HepG2 (cell line): Measurements from ENCODE around the gene ADGRG6. TPM values are rescaled to one million over a fixed set of nuclear protein-coding genes. Genes with fewer than 3 reads are reported as not detected.
A peak's percentile ranks its signal among the peaks of the same experiment; 100 is the strongest.

Experiments
- DNMT1 ChIP-seq: sonication (generic); formaldehyde crosslinking; IDR thresholded peaks from 2 replicates; pipeline ENCODE4 v1.5.1; 2020; ENCODE audit warnings: mild to moderate bottlenecking, missing genetic modification reagents
- HOXA7 ChIP-seq: sonication (generic); formaldehyde crosslinking; IDR thresholded peaks from 2 replicates; pipeline ENCODE4 v1.8.1; 2022; ENCODE audit warnings: mild to moderate bottlenecking, missing genetic modification reagents, moderate library complexity
- KAT8 ChIP-seq: IDR thresholded peaks from 2 replicates; pipeline ENCODE4 v1.6.1; 2016; ENCODE audit warnings: missing genetic modification reagents, missing compliant biosample characterization
- RAD21 ChIP-seq: fragments of 450-650 bp; formaldehyde crosslinking; IDR thresholded peaks from 2 replicates; pipeline ENCODE4 v1.5.0; 2020; ENCODE audit warnings: mild to moderate bottlenecking
- SKI ChIP-seq: fragments of 450-650 bp; IDR thresholded peaks from one replicate; pipeline ENCODE4 v1.6.1; 2018; ENCODE audit warnings: mild to moderate bottlenecking; ENCODE audit not compliant: partially characterized antibody
- SNAPC2 ChIP-seq: sonication (generic); formaldehyde crosslinking; IDR thresholded peaks from 2 replicates; pipeline ENCODE4 v1.8.1; 2022; ENCODE audit warnings: mild to moderate bottlenecking, missing genetic modification reagents
- SNAPC4 ChIP-seq: sonication (generic); formaldehyde crosslinking; IDR thresholded peaks from 2 replicates; pipeline ENCODE4 v1.4.0; 2020; ENCODE audit warnings: mild to moderate bottlenecking, missing genetic modification reagents
- SOX6 ChIP-seq, 2 experiments: fragments of 450-650 bp in 1 of 2; sonication (generic) in 1 of 2; formaldehyde crosslinking in 1 of 2; IDR thresholded peaks; 2 replicates each; pipeline versions ENCODE4 v1.4.0 to v1.6.1; 2017 to 2020; ENCODE audit warnings: antibody characterized with exemption in 1 of 2, mild to moderate bottlenecking in 1 of 2, missing genetic modification reagents in 1 of 2
- SP4 ChIP-seq: sonication (generic); formaldehyde crosslinking; IDR thresholded peaks from 2 replicates; pipeline ENCODE4 v1.8.1; 2023; ENCODE audit warnings: mild to moderate bottlenecking, missing genetic modification reagents
- TAF1 ChIP-seq: sonication (generic); formaldehyde crosslinking; IDR thresholded peaks from 2 replicates; pipeline ENCODE4 v1.4.0; 2020; ENCODE audit warnings: missing genetic modification reagents
- UBTF ChIP-seq: sonication (generic); formaldehyde crosslinking; IDR thresholded peaks from 2 replicates; pipeline ENCODE4 v1.4.0; 2020; ENCODE audit warnings: mild to moderate bottlenecking, missing genetic modification reagents
- WIZ ChIP-seq: sonication (generic); formaldehyde crosslinking; IDR thresholded peaks from 2 replicates; pipeline ENCODE4 v1.5.1; 2020; ENCODE audit warnings: mild to moderate bottlenecking, missing genetic modification reagents
- ZMYM3 ChIP-seq: sonication (generic); formaldehyde crosslinking; IDR thresholded peaks from 2 replicates; pipeline ENCODE4 v1.5.1; 2020; ENCODE audit warnings: mild to moderate bottlenecking, missing genetic modification reagents
- ZNF10 ChIP-seq: sonication (generic); formaldehyde crosslinking; IDR thresholded peaks from 2 replicates; pipeline ENCODE4 v1.4.0; 2020; ENCODE audit warnings: mild to moderate bottlenecking, low read depth, missing genetic modification reagents, borderline replicate concordance
- ZNF496 ChIP-seq: sonication (generic); formaldehyde crosslinking; IDR thresholded peaks from 2 replicates; pipeline ENCODE4 v1.8.1; 2023; ENCODE audit warnings: mild to moderate bottlenecking, moderate library complexity, missing genetic modification reagents; ENCODE audit not compliant: insufficient replicate concordance
- ZNF644 ChIP-seq: IDR thresholded peaks from 2 replicates; pipeline ENCODE4 v1.6.1; 2016; ENCODE audit warnings: low read depth
- ZNF652 ChIP-seq: IDR thresholded peaks from 2 replicates; pipeline ENCODE4 v1.6.1; 2016; ENCODE audit warnings: low read depth, borderline replicate concordance
- ZNF687 ChIP-seq: sonication (generic); formaldehyde crosslinking; IDR thresholded peaks from 2 replicates; pipeline ENCODE4 v1.5.1; 2020; ENCODE audit warnings: mild to moderate bottlenecking, missing genetic modification reagents, moderate library complexity
- polyA plus RNA-seq, 8 experiments: library from polyadenylated mRNA; depleted of rRNA in 3 of 8; stranded (reverse) in 7 of 8; unstranded in 1 of 8; fragments of >200 nt; fragmentation: Illumina TruSeq in 4 of 8; extraction: Trizol in 4 of 8; gene quantifications; 2 replicates each; pipeline versions ENCODE4 v1.2.1 to v1.2.3, GENCODE V29; 2011 to 2016; ENCODE audit warnings: low read depth in 4 of 8, missing spikeins in 1 of 8, mixed read lengths in 1 of 8; ENCODE audit not compliant: insufficient read depth in 1 of 8
- total RNA-seq, 5 experiments: library from RNA; depleted of rRNA; stranded (reverse); fragments of >200 nt; fragmentation: Illumina TruSeq; extraction: Trizol; gene quantifications; 2 replicates each; pipeline ENCODE4 v1.2.3, GENCODE V29; 2016; ENCODE audit warnings: low read depth in 1 of 5

ADGRG6 gene
- total and polyA plus RNA-seq, 2 of the 13 experiments (the other 11 are each of a cell fraction or from before 2014, with no cell fraction given): 129 to 249 TPM

- TF ChIP-seq ZNF644 (CRISPR knock-in tag) (peak; percentile 83), RAD21 (CRISPR knock-in tag) (no peak), SNAPC2 (CRISPR knock-in tag) (no peak; the same call in 1 of the 2 replicates), ZNF10 (CRISPR knock-in tag) (no peak), ZMYM3 (peak; percentile 67; the same call in 1 of the 2 replicates), WIZ (CRISPR knock-in tag) (no peak), TAF1 (CRISPR knock-in tag) (no peak), KAT8 (peak; percentile 66; the same call in 1 of the 2 replicates), DNMT1 (CRISPR knock-in tag) (no peak), SOX6 (IDR thresholded peaks at IDR 0.05) (no peak), SOX6 (CRISPR knock-in tag; IDR thresholded peaks at IDR 0.05) (peak; percentile 82), UBTF (CRISPR knock-in tag) (no peak), ZNF687 (no peak), SP4 (CRISPR knock-in tag) (no peak), SNAPC4 (CRISPR knock-in tag) (0 out of 2 replicates have a peak, but pooled peaks have one; percentile 41), ZNF496 (no peak), HOXA7 (CRISPR knock-in tag) (no peak), SKI (peak; percentile 24), ZNF652 (CRISPR knock-in tag) (peak; percentile 99)
These were observed 3.6 kb upstream of the ADGRG6 start (continued) for GRCh38 chr6:142297996-142298753.
